Lower lobe of right lung (tissue), 2 donors: Measurements from ENCODE around the gene PPARA. TPM values are rescaled to one million over a fixed set of nuclear protein-coding genes. Genes with fewer than 3 reads are reported as not detected.

Source experiments
- ATAC-seq, 2 donors: fragments of 200-7000 bp; cut with Tn5 transposase; one replicate each; pipeline ENCODE4 v1.9.1; 2020 to 2022; ENCODE audit warnings: mild to moderate bottlenecking in 2 of 2, moderate library complexity in 2 of 2
- DNase-seq: peaks from one replicate; pipeline ENCODE4 v3.0.0-alpha.2; 2020
- H3K27ac ChIP-seq: fragments of 200-600 bp; one replicate; pipeline ENCODE4 v1.8.0; 2022
- H3K27me3 ChIP-seq: fragments of 200-600 bp; one replicate; pipeline ENCODE4 v1.8.0; 2022; ENCODE audit warnings: low read depth
- H3K36me3 ChIP-seq: fragments of 200-600 bp; one replicate; pipeline ENCODE4 v1.8.0; 2022; ENCODE audit warnings: mild to moderate bottlenecking
- H3K4me1 ChIP-seq: fragments of 200-600 bp; one replicate; pipeline ENCODE4 v1.8.0; 2022
- H3K4me3 ChIP-seq: fragments of 200-600 bp; one replicate; pipeline ENCODE4 v1.8.0; 2022; ENCODE audit warnings: mild to moderate bottlenecking
- H3K9me3 ChIP-seq: fragments of 200-600 bp; one replicate; pipeline ENCODE4 v1.8.0; 2022
- CTCF ChIP-seq: fragments of 200-600 bp; IDR thresholded peaks from one replicate; pipeline ENCODE4 v1.8.0; 2022; ENCODE audit warnings: antibody characterized with exemption, mild to moderate bottlenecking
- intact Hi-C: fragments of 100-400 bp; cut with DNase I; formaldehyde crosslinking; loops from one replicate; pipeline ENCODE4 v1.11.0; 2022
- total RNA-seq: library from RNA; stranded (reverse); fragmentation: NEBNext Ultra II Directional; extraction: Animal tissue kit (Norgen Biotek cat#: 25700); gene quantifications from one replicate; pipeline ENCODE4 v1.2.1, GENCODE V29; 2021
- donor health status: DM: no; HTN: yes; CAD: no; lungs with severe emphysema.

Gene PPARA
- total RNA-seq, 1 donor from 2014 or later: 20.5 TPM

- Histone ChIP-seq H3K36me3 (peaks cover 38% of the 10 kb centered on the region), H3K27me3 (no peaks in the 10 kb centered on the region), H3K9me3 (no peaks in the 10 kb centered on the region), H3K27ac (no peak overlapping the region), H3K4me3 (no peak overlapping the region), H3K4me1 (no peaks in the 10 kb centered on the region)
- no peak for TF ChIP-seq CTCF
- DNase-seq (no peak), ATAC-seq (no peak)
- intact Hi-C loops: no loop called here
These were observed 73.9 kb downstream of the PPARA start for GRCh38 chr22:46224044-46224897.

GRCh38 chr22:46224898-46225290 is 74.6 kb downstream of the PPARA start:
- Histone ChIP-seq H3K4me1 (no peaks in the 10 kb centered on the region), H3K27me3 (no peaks in the 10 kb centered on the region), H3K36me3 (peaks cover 32% of the 10 kb centered on the region), H3K9me3 (no peaks in the 10 kb centered on the region), H3K4me3 (no peak overlapping the region), H3K27ac (no peak overlapping the region)
- no peak for DNase-seq
- intact Hi-C loops: no loop called here
- ATAC-seq: no peak
- TF ChIP-seq CTCF: no peak

- intact Hi-C loops: no loop called here
- Histone ChIP-seq H3K27ac (no peak overlapping the region), H3K4me3 (no peak overlapping the region), H3K27me3 (no peaks in the 10 kb centered on the region), H3K36me3 (peaks cover 24% of the 10 kb centered on the region), H3K4me1 (no peaks in the 10 kb centered on the region), H3K9me3 (no peaks in the 10 kb centered on the region)
- ATAC-seq (peak in 1 of 2 donors; percentile 27), DNase-seq (no peak)
- no peak for TF ChIP-seq CTCF
These were observed 75.3 kb downstream of the PPARA start for GRCh38 chr22:46225631-46226030.

- no peaks in the 10 kb centered on the region for H3K4me1 ChIP-seq
- DNase-seq (no peak), ATAC-seq (no peak)
- no peak overlapping the region for H3K4me3 ChIP-seq
- H3K36me3 ChIP-seq: peaks cover 18% of the 10 kb centered on the region
- TF ChIP-seq CTCF: no peak
- intact Hi-C loops: no loop called here
- no peak overlapping the region for H3K27ac ChIP-seq
- no peaks in the 10 kb centered on the region for H3K27me3 ChIP-seq
- H3K9me3 ChIP-seq: no peaks in the 10 kb centered on the region
These were observed 76.3 kb downstream of the PPARA start for GRCh38 chr22:46226577-46226976.

- Histone ChIP-seq H3K4me3 (no peak overlapping the region), H3K27me3 (no peaks in the 10 kb centered on the region), H3K9me3 (no peaks in the 10 kb centered on the region), H3K27ac (no peak overlapping the region), H3K36me3 (peaks cover 25% of the 10 kb centered on the region), H3K4me1 (no peaks in the 10 kb centered on the region)
- no peak for TF ChIP-seq CTCF
- ATAC-seq (no peak), DNase-seq (no peak)
- intact Hi-C loops: no loop called here
These were observed 79.4 kb downstream of the PPARA start for GRCh38 chr22:46229701-46230100.
